Measurements from ENCODE around the gene AKAP7.
"Not testable (repeated sequence)": the region's sequence is repeated elsewhere in the genome, so short reads cannot be mapped to it uniquely, and the experiment has no call there.

Gene AKAP7

DNA sequence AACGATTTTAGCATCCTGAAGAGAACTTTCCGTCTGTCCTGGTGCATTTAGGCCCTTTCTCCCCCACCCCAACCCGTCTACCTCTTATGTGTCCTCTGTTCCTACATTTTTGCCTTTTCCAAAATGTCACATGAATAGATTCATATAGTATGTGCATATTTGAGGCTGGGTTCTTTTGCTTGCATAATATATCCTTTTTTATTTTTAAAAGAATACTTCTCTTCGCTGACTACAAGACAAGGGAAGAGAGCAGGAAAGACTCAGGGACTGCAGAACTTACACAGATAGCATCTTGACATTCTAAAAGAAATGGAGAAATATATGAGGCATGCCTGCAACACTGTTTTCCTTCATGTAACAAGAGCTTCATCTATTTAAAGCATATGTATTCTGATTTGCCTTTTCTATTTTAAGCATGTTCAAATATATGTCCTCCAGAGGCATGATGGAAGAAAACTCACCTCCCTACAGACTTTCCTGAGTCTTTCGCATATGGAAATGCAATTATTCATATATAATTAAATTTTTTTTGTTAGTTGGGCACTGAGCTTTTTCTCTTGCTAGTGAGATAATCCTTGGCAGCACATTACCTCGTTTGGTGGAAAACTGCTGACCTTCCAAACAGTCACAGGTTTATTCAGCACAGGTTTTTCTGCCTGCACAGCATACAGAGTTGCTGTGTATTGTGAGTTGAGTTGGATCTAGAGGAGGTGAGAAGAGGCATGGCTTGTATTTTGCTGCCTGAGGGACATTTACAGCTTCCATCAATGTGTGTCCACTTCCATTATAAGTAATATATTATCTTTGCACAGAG is 170.0 kb downstream of the AKAP7 start:
- no peak for DNase-seq

GRCh38 chr6:131309437-131309836 is 174.2 kb downstream of the AKAP7 start:
- DNase-seq, result no peak

GRCh38 chr6:131314838-131315237 is 179.6 kb downstream of the AKAP7 start:
- DNase-seq, result no peak

- DNase-seq, result no peak
These were observed 181.4 kb downstream of the AKAP7 start for GRCh38 chr6:131316654-131317053.

- DNase-seq, result no peak
These were observed 182.2 kb downstream of the AKAP7 start for GRCh38 chr6:131317516-131317915.

DNA sequence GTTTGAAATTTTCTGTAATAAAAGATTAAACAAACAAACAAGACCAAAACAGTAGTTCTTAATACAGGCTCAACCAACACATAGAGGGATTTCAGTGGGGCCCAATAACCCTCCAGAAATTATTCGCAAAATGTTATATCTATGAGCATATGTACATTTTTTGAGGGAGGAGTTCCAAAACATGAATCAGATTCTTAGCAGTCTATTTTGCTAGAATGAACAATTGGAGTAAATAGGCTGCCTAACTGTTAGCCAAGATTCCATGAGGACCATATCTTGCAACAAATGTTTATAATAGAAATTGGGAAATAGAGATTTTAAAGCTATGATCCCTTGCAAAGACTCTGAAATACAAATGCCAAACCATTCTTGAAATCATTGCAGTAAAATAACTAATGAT is 186.3 kb downstream of the AKAP7 start:
- DNase-seq, result no peak

- DNase-seq, result no peak
These were observed 186.9 kb downstream of the AKAP7 start for GRCh38 chr6:131322125-131322524.

GRCh38 chr6:131325669-131326068 is 190.4 kb downstream of the AKAP7 start:
- DNase-seq, result not testable (repeated sequence)

- DNase-seq, result not testable (repeated sequence)
These were observed 193.5 kb downstream of the AKAP7 start for GRCh38 chr6:131328727-131329126.

GRCh38 chr6:131331151-131331550 is 195.9 kb downstream of the AKAP7 start:
- no peak for DNase-seq

DNA sequence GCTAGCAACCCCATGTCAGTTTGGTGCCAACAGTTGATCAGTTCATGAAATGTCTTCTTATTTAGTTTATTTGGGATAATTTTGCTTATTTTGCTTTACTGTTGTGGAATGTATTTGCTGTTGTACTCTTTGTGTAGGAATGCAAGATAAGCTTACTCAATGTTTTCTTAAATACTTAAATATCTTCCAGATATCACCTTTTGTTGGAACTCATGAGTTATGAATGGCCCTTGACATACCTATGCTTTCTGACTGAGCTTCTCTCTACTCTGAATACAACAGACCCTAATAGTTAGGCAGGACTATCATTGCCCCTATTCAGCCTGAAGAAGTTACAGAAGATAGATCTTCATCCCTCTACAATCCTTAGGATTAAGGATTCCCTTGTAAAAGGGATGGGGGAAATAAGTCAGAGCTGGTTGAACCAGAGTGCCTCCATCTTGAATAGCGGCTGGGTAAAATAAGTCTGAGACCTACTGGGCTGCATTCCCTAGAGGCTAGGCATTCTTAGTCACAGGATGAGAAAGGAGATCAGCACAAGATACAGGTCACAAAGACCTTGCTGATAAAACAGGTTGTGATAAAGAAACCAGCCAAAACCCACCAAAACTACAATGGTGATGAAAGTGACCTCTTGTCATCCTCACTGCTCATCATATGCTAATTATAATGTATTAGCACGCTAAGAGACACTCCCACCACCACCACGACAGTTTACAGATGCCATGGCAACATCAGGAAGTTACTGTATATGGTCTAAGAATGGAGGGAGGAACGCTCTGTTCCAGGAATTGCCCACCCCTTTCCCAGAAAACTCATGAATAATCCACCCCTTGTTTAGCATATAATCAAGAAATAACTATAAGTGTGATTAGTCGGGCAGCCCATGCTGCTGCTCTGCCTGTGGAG is 196.9 kb downstream of the AKAP7 start:
- no peak for DNase-seq

Measured in hematopoietic multipotent progenitor cell treated with erythropoietin and hydrocortisone succinate and interleukin-3 and kit ligand, for 8 days (in vitro differentiated cells).